ENCODE measurements around the gene DHX58.

Gene DHX58

GRCh38 chr17:42120161-42120769, 7.8 kb upstream of the DHX58 start:
- Mint-ChIP-seq H3K4me3 (peak overlapping the region; percentile 58), H3K9me3 (no peaks in the 10 kb centered on the region), H3K4me1 (ENCODE audit: low read depth) (peaks cover 17% of the 10 kb centered on the region), H3K36me3 (ENCODE audit: low read depth) (peaks cover 20% of the 10 kb centered on the region), H3K27me3 (ENCODE audit: low read depth) (no peaks in the 10 kb centered on the region), H3K27ac (peak overlapping the region; percentile 31)

- H3K4me1 Mint-ChIP-seq (ENCODE audit: low read depth): peaks cover 17% of the 10 kb centered on the region
Observed at GRCh38 chr17:42119301-42119700, 6.8 kb upstream of the DHX58 start.

GRCh38 chr17:42118545-42118944, 6.0 kb upstream of the DHX58 start:
- peaks cover 17% of the 10 kb centered on the region for H3K4me1 Mint-ChIP-seq (ENCODE audit: low read depth)
- no peaks in the 10 kb centered on the region for H3K27me3 Mint-ChIP-seq (ENCODE audit: low read depth)
- H3K36me3 Mint-ChIP-seq (ENCODE audit: low read depth): peaks cover 16% of the 10 kb centered on the region
- no peaks in the 10 kb centered on the region for H3K9me3 Mint-ChIP-seq
- H3K27ac Mint-ChIP-seq: peak overlapping the region; percentile 19
- peak overlapping the region; percentile 38 for H3K4me3 Mint-ChIP-seq

More at GRCh38 chr17:42119301-42119700, 6.8 kb upstream of the DHX58 start:
- H3K27me3 Mint-ChIP-seq (ENCODE audit: low read depth): no peaks in the 10 kb centered on the region
- no peaks in the 10 kb centered on the region for H3K9me3 Mint-ChIP-seq
- H3K4me3 Mint-ChIP-seq: peak overlapping the region; percentile 30
- peak overlapping the region; percentile 21 for H3K27ac Mint-ChIP-seq
- peaks cover 16% of the 10 kb centered on the region for H3K36me3 Mint-ChIP-seq (ENCODE audit: low read depth)

- Mint-ChIP-seq H3K4me1 (ENCODE audit: low read depth) (peaks cover 17% of the 10 kb centered on the region), H3K9me3 (no peaks in the 10 kb centered on the region), H3K36me3 (ENCODE audit: low read depth) (peaks cover 16% of the 10 kb centered on the region), H3K4me3 (peak overlapping the region; percentile 38), H3K27ac (no peak overlapping the region), H3K27me3 (ENCODE audit: low read depth) (no peaks in the 10 kb centered on the region)
Observed at GRCh38 chr17:42118126-42118510, 5.6 kb upstream of the DHX58 start.

- H3K27ac Mint-ChIP-seq: peak overlapping the region; percentile 64
- peaks cover 16% of the 10 kb centered on the region for H3K36me3 Mint-ChIP-seq (ENCODE audit: low read depth)
- no peaks in the 10 kb centered on the region for H3K9me3 Mint-ChIP-seq
- H3K4me1 Mint-ChIP-seq (ENCODE audit: low read depth): peaks cover 20% of the 10 kb centered on the region
- no peaks in the 10 kb centered on the region for H3K27me3 Mint-ChIP-seq (ENCODE audit: low read depth)
- no peak overlapping the region for H3K4me3 Mint-ChIP-seq
Observed at GRCh38 chr17:42117397-42118125, 5.0 kb upstream of the DHX58 start.

- Mint-ChIP-seq H3K27me3 (ENCODE audit: low read depth) (no peaks in the 10 kb centered on the region), H3K27ac (peak overlapping the region; percentile 64), H3K36me3 (ENCODE audit: low read depth) (peaks cover 13% of the 10 kb centered on the region), H3K9me3 (no peaks in the 10 kb centered on the region), H3K4me1 (ENCODE audit: low read depth) (peaks cover 20% of the 10 kb centered on the region), H3K4me3 (no peak overlapping the region)
Observed at GRCh38 chr17:42116705-42117396, 4.3 kb upstream of the DHX58 start.

GRCh38 chr17:42114118-42114517, 1.6 kb upstream of the DHX58 start:
- H3K4me1 Mint-ChIP-seq (ENCODE audit: low read depth): peaks cover 27% of the 10 kb centered on the region
- H3K27ac Mint-ChIP-seq: peak overlapping the region; percentile 76

GRCh38 chr17:42113293-42114069, 967 bp upstream of the DHX58 start:
- H3K36me3 Mint-ChIP-seq (ENCODE audit: low read depth): peaks cover 27% of the 10 kb centered on the region
- no peak overlapping the region for H3K4me3 Mint-ChIP-seq
- no peaks in the 10 kb centered on the region for H3K27me3 Mint-ChIP-seq (ENCODE audit: low read depth)
- H3K4me1 Mint-ChIP-seq (ENCODE audit: low read depth): peaks cover 30% of the 10 kb centered on the region
- H3K27ac Mint-ChIP-seq: peak overlapping the region; percentile 94
- no peaks in the 10 kb centered on the region for H3K9me3 Mint-ChIP-seq

More at GRCh38 chr17:42114118-42114517, 1.6 kb upstream of the DHX58 start:
- Mint-ChIP-seq H3K4me3 (no peak overlapping the region), H3K9me3 (no peaks in the 10 kb centered on the region), H3K36me3 (ENCODE audit: low read depth) (peaks cover 25% of the 10 kb centered on the region), H3K27me3 (ENCODE audit: low read depth) (no peaks in the 10 kb centered on the region)

- Mint-ChIP-seq H3K27ac (peak overlapping the region; percentile 94), H3K4me3 (peak overlapping the region; percentile 87), H3K9me3 (no peaks in the 10 kb centered on the region), H3K27me3 (ENCODE audit: low read depth) (no peaks in the 10 kb centered on the region), H3K36me3 (ENCODE audit: low read depth) (peaks cover 32% of the 10 kb centered on the region), H3K4me1 (ENCODE audit: low read depth) (peaks cover 36% of the 10 kb centered on the region)
Observed at GRCh38 chr17:42111871-42112551, 503 bp downstream of the DHX58 start.

- Mint-ChIP-seq H3K4me3 (peak overlapping the region; percentile 87), H3K9me3 (no peaks in the 10 kb centered on the region), H3K36me3 (ENCODE audit: low read depth) (peaks cover 32% of the 10 kb centered on the region), H3K4me1 (ENCODE audit: low read depth) (peaks cover 31% of the 10 kb centered on the region), H3K27me3 (ENCODE audit: low read depth) (no peaks in the 10 kb centered on the region), H3K27ac (peak overlapping the region; percentile 94)
Observed at GRCh38 chr17:42111265-42111636, 1.3 kb downstream of the DHX58 start.

- Mint-ChIP-seq H3K27me3 (ENCODE audit: low read depth) (no peaks in the 10 kb centered on the region), H3K36me3 (ENCODE audit: low read depth) (peaks cover 35% of the 10 kb centered on the region), H3K9me3 (no peaks in the 10 kb centered on the region), H3K27ac (peak overlapping the region; percentile 94), H3K4me1 (ENCODE audit: low read depth) (peaks cover 30% of the 10 kb centered on the region), H3K4me3 (peak overlapping the region; percentile 87)
Observed at GRCh38 chr17:42110301-42111264, 1.9 kb downstream of the DHX58 start.

- peaks cover 30% of the 10 kb centered on the region for H3K4me1 Mint-ChIP-seq (ENCODE audit: low read depth)
- H3K9me3 Mint-ChIP-seq: no peaks in the 10 kb centered on the region
- no peak overlapping the region for H3K4me3 Mint-ChIP-seq
- peaks cover 41% of the 10 kb centered on the region for H3K36me3 Mint-ChIP-seq (ENCODE audit: low read depth)
- peak overlapping the region; percentile 52 for H3K27ac Mint-ChIP-seq
- H3K27me3 Mint-ChIP-seq (ENCODE audit: low read depth): no peaks in the 10 kb centered on the region
Observed at GRCh38 chr17:42109086-42109485, 3.4 kb downstream of the DHX58 start.

All from T-helper 1 cell treated with Interleukin-12 subunit alpha and Interleukin-12 subunit beta and Interleukin-4 antibody, amounts not matched to agents 30 μg/mL and 1 μg/mL, for 36 hours (primary cell).